ENCODE measurements around the gene RABEP2. TPM values are rescaled to one million over a fixed set of nuclear protein-coding genes. Genes with fewer than 3 reads are reported as not detected.
A peak's percentile ranks its signal among the peaks of the same experiment; 100 is the strongest.
"Not testable (repeated sequence)": the region's sequence is repeated elsewhere in the genome, so short reads cannot be mapped to it uniquely, and the experiment has no call there.

Gene RABEP2
- total RNA-seq, 1 donor from 2014 or later, result 110 TPM

- Mint-ChIP-seq H3K4me3 (peak within 1 kb of the TSS; percentile 91), H3K27me3 (no peaks in the 10 kb centered on the region), H3K9me3 (no peaks in the 10 kb centered on the region), H3K36me3 (ENCODE audit: low read depth) (peaks cover 29% of the 10 kb centered on the region), H3K27ac (peak within 1 kb of the TSS; percentile 81), H3K4me1 (peaks cover 25% of the 10 kb centered on the region)
- peak; percentile 98 for DNase-seq
- peak; percentile 95 for ATAC-seq (ENCODE audit: low read depth)
- intact Hi-C loops (cut with micrococcal nuclease), result loop anchor here (1.0 kb wide), 5 partner anchors 23 to 127 kb away; partner anchors contain the start of genes SH2B1, SPNS1 and TUFM
- POLR2A ChIA-PET, result interaction anchor here (0.6 to 2.4 kb wide), 10 partner anchors 10 to 129 kb away, joined by 4 to 22 read pairs (median 7); partner anchors contain the start of genes ATXN2L, CD19, RABEP2 and SH2B1
- CTCF ChIA-PET, result interaction anchor here (1.1 to 1.3 kb wide), 3 partner anchors 18 to 77 kb away, joined by 3 to 4 read pairs (median 3); partner anchors contain the start of gene CD19
- no peak for TF ChIP-seq CTCF (IDR thresholded peaks at IDR 0.05)
These were observed 25.8 kb upstream of the RABEP2 start, which contains the start of gene NFATC2IP for GRCh38 chr16:28950648-28951409. NFATC2IP (plus strand) TSS chr16:28950937; CDS start chr16:28951012, 75 bp downstream.

- ATAC-seq (ENCODE audit: low read depth), result no peak
- DNase-seq, result no peak
- Mint-ChIP-seq H3K4me1 (peaks cover 18% of the 10 kb centered on the region), H3K9me3 (no peaks in the 10 kb centered on the region), H3K36me3 (ENCODE audit: low read depth) (peaks cover 4% of the 10 kb centered on the region), H3K27ac (no peak overlapping the region), H3K4me3 (no peak overlapping the region), H3K27me3 (no peaks in the 10 kb centered on the region)
- POLR2A ChIA-PET, result interaction anchor here (0.7 kb wide), 1 partner anchor 123 kb away, joined by 3 read pairs; no protein-coding TSS in a partner anchor
- intact Hi-C loops (cut with micrococcal nuclease), result loop anchor here (5.0 kb wide), 1 partner anchor 34 kb away; no protein-coding TSS in a partner anchor
- no peak for TF ChIP-seq CTCF (IDR thresholded peaks at IDR 0.05)
- CTCF ChIA-PET, result interaction anchor here (0.6 to 1.8 kb wide), 4 partner anchors 23 to 398 kb away, joined by 3 to 4 read pairs (median 3); partner anchors contain the start of gene TUFM
These were observed 21.6 kb upstream of the RABEP2 start for GRCh38 chr16:28946681-28947080.

- POLR2A ChIA-PET, result interaction anchor here (1.1 to 12.8 kb wide), 7 partner anchors 10 to 120 kb away, joined by 3 to 192 read pairs (median 6); partner anchors contain the start of genes ATXN2L, CD19, RABEP2 and SH2B1
- intact Hi-C loops (cut with micrococcal nuclease), result no loop called here
- Mint-ChIP-seq H3K36me3 (ENCODE audit: low read depth) (peaks cover 16% of the 10 kb centered on the region), H3K4me3 (no peak overlapping the region), H3K4me1 (peaks cover 11% of the 10 kb centered on the region), H3K27me3 (no peaks in the 10 kb centered on the region), H3K9me3 (no peaks in the 10 kb centered on the region), H3K27ac (peak overlapping the region; percentile 8)
- CTCF ChIA-PET, result interaction anchor here (1.5 to 4.0 kb wide), 6 partner anchors 11 to 95 kb away, joined by 5 to 60 read pairs (median 30); partner anchors contain the start of genes CD19, SH2B1 and TUFM
- DNase-seq (no peak), ATAC-seq (ENCODE audit: low read depth) (no peak)
- TF ChIP-seq CTCF (IDR thresholded peaks at IDR 0.05), result no peak
These were observed 18.2 kb upstream of the RABEP2 start for GRCh38 chr16:28943281-28943680.

GRCh38 chr16:28939825-28940224 lies 14.8 kb upstream of the RABEP2 start:
- H3K27ac Mint-ChIP-seq; intact Hi-C loops (cut with micrococcal nuclease); H3K27me3 Mint-ChIP-seq; ATAC-seq (ENCODE audit: low read depth); DNase-seq; H3K4me3 Mint-ChIP-seq; CTCF ChIA-PET; H3K9me3 Mint-ChIP-seq: not testable (repeated sequence)
- Mint-ChIP-seq H3K4me1 (peaks cover 25% of the 10 kb centered on the region), H3K36me3 (ENCODE audit: low read depth) (peaks cover 47% of the 10 kb centered on the region)
- POLR2A ChIA-PET, result interaction anchor here (12.8 kb wide), 1 partner anchor 17 kb away, joined by 192 read pairs; the partner anchor contains the start of gene RABEP2

- Mint-ChIP-seq H3K9me3 (no peaks in the 10 kb centered on the region), H3K4me1 (peaks cover 35% of the 10 kb centered on the region), H3K27ac (peak overlapping the region; percentile 69), H3K27me3 (no peaks in the 10 kb centered on the region), H3K36me3 (ENCODE audit: low read depth) (peaks cover 58% of the 10 kb centered on the region), H3K4me3 (no peak overlapping the region)
- ATAC-seq (ENCODE audit: low read depth) (no peak), DNase-seq (no peak)
- intact Hi-C loops (cut with micrococcal nuclease), result no loop called here
- ChIA-PET POLR2A (interaction anchor here (12.8 kb wide), 1 partner anchor 15 kb away, joined by 192 read pairs; the partner anchor contains the start of gene RABEP2), CTCF (no interaction called here)
- TF ChIP-seq CTCF (IDR thresholded peaks at IDR 0.05), result no peak
These were observed 13.7 kb upstream of the RABEP2 start for GRCh38 chr16:28938721-28939120.

Data from activated B cell treated with CpG ODN at 0.5 μM for 24 hours (primary cell).